OCI-LY7 (cell line): Measurements from ENCODE around the gene KCNMA1. TPM values are rescaled to one million over a fixed set of nuclear protein-coding genes. Genes with fewer than 3 reads are reported as not detected.

Experiments used
- BruUV-seq: library from RNA; stranded (reverse); fragments of 400-500 nt; replicated peaks from 2 replicates; lab custom pipeline; 2021; lab: Mats Ljungman, UMichigan
- CTCF ChIA-PET: fragments of 300-600 bp; sonication (Branson Sonifier 250); formaldehyde crosslinking; loops from one replicate; lab custom pipeline; 2022; ENCODE audit warnings: antibody characterized with exemption; ENCODE audit not compliant: unreplicated experiment; lab: Charles Lee
- POLR2A ChIA-PET: fragments of 300-600 bp; sonication (Branson Sonifier 250); formaldehyde crosslinking; loops from one replicate; lab custom pipeline; 2022; ENCODE audit warnings: antibody characterized with exemption; lab: Charles Lee
- DNase-seq: peaks from one replicate; pipeline ENCODE4 v3.0.0-alpha.2; 2015; ENCODE audit warnings: low spot score
- H2AFZ ChIP-seq: fragments of 200-600 bp; sonication (generic), shearing (Covaris generic); 2 replicates; pipeline ENCODE4 v1.6.1; 2014; ENCODE audit warnings: mild to moderate bottlenecking, antibody characterized with exemption, low read length, moderate library complexity
- H3K27ac ChIP-seq: fragments of 200-600 bp; sonication (generic); 2 replicates; pipeline ENCODE4 v1.5.1; 2014; ENCODE audit warnings: mixed run types, low read depth, mild to moderate bottlenecking, moderate library complexity, low read length, inconsistent platforms; ENCODE audit not compliant: poor library complexity, severe bottlenecking
- H3K36me3 ChIP-seq: fragments of 200-600 bp; sonication (generic); 2 replicates; pipeline ENCODE4 v1.6.1; 2014; ENCODE audit warnings: mild to moderate bottlenecking, antibody characterized with exemption, low read length, moderate library complexity, mixed read lengths; ENCODE audit not compliant: insufficient read depth
- H3K4me1 ChIP-seq: fragments of 200-600 bp; sonication (generic); 2 replicates; pipeline ENCODE4 v1.5.1; 2014; ENCODE audit warnings: mild to moderate bottlenecking, low read length; ENCODE audit not compliant: insufficient read depth, poor library complexity, severe bottlenecking
- H3K4me2 ChIP-seq: fragments of 200-600 bp; sonication (generic); 2 replicates; pipeline ENCODE4 v1.6.1; 2014; ENCODE audit warnings: mild to moderate bottlenecking, low read length
- H3K4me3 ChIP-seq: fragments of 200-600 bp; sonication (generic); 2 replicates; pipeline ENCODE4 v1.5.1; 2014; ENCODE audit warnings: mild to moderate bottlenecking, low read depth, low read length; ENCODE audit not compliant: poor library complexity, severe bottlenecking
- H3K79me2 ChIP-seq: fragments of 200-600 bp; sonication (generic); 2 replicates; pipeline ENCODE4 v1.6.1; 2016; ENCODE audit warnings: low read depth, mild to moderate bottlenecking, low read length, moderate library complexity, mixed read lengths; ENCODE audit not compliant: insufficient read depth
- H3K9me2 ChIP-seq: fragments of 200-600 bp; sonication (generic); 2 replicates; pipeline ENCODE4 v1.6.1; 2016; ENCODE audit warnings: mild to moderate bottlenecking, low read length, mixed read lengths; ENCODE audit not compliant: insufficient read depth
- H3K9me3 ChIP-seq: fragments of 200-600 bp; sonication (generic); 2 replicates; pipeline ENCODE4 v1.6.1; 2014; ENCODE audit warnings: mild to moderate bottlenecking, mixed run types, low read length, mixed read lengths
- H4K20me1 ChIP-seq: fragments of 200-600 bp; sonication (generic); 2 replicates; pipeline ENCODE4 v1.6.1; 2014; ENCODE audit warnings: mild to moderate bottlenecking, antibody characterized with exemption, low read length, moderate library complexity, mixed read lengths; ENCODE audit not compliant: insufficient read depth
- CTCF ChIP-seq: fragments of 200-600 bp; sonication (generic); conservative IDR thresholded peaks from 2 replicates; pipeline ENCODE4 v1.5.1; 2014; ENCODE audit warnings: mild to moderate bottlenecking, antibody characterized with exemption, low read length, moderate library complexity, mixed read lengths
- EZH2phosphoT487 ChIP-seq: fragments of 200-600 bp; sonication (generic); IDR thresholded peaks from 2 replicates; pipeline ENCODE4 v1.6.1; 2018; ENCODE audit warnings: low read depth, borderline replicate concordance, mild to moderate bottlenecking, mixed run types, antibody characterized with exemption, low read length, moderate library complexity, mixed read lengths
- intact Hi-C: fragments of 100-400 bp; cut with micrococcal nuclease; formaldehyde crosslinking; loops from one replicate; pipeline ENCODE4 v1.10.0; 2022; ENCODE audit not compliant: unreplicated experiment
- total RNA-seq, 2 experiments: library from RNA; depleted of rRNA in 1 of 2; stranded (reverse); fragments of >200 nt in 1 of 2; shearing (Covaris generic) in 1 of 2; gene quantifications; 2 replicates each; pipeline ENCODE4 v1.2.3, GENCODE V29; 2014 to 2022

The KCNMA1 gene
- total RNA-seq, 2 experiments from 2014 or later, result not detected

GRCh38 chr10:77478962-77479359 lies 158.6 kb downstream of the KCNMA1 start:
- no peaks in the 10 kb centered on the region for H3K79me2 ChIP-seq
- BruUV-seq, result no TSS peak
- no peaks in the 10 kb centered on the region for H3K9me2 ChIP-seq
- H3K4me2 ChIP-seq, result no peak overlapping the region
- intact Hi-C loops, result no loop called here
- CTCF ChIA-PET, result no interaction called here
- no peaks in the 10 kb centered on the region for H3K9me3 ChIP-seq
- POLR2A ChIA-PET, result no interaction called here
- H3K4me3 ChIP-seq, result no peak overlapping the region
- TF ChIP-seq EZH2phosphoT487 (no peak), CTCF (no peak)
- DNase-seq, result no peak
- H3K36me3 ChIP-seq, result no peaks in the 10 kb centered on the region
- no peaks in the 10 kb centered on the region for H4K20me1 ChIP-seq
- H3K27ac ChIP-seq, result no peak overlapping the region
- H3K4me1 ChIP-seq, result no peaks in the 10 kb centered on the region
- H2AFZ ChIP-seq, result no peak overlapping the region

DNA sequence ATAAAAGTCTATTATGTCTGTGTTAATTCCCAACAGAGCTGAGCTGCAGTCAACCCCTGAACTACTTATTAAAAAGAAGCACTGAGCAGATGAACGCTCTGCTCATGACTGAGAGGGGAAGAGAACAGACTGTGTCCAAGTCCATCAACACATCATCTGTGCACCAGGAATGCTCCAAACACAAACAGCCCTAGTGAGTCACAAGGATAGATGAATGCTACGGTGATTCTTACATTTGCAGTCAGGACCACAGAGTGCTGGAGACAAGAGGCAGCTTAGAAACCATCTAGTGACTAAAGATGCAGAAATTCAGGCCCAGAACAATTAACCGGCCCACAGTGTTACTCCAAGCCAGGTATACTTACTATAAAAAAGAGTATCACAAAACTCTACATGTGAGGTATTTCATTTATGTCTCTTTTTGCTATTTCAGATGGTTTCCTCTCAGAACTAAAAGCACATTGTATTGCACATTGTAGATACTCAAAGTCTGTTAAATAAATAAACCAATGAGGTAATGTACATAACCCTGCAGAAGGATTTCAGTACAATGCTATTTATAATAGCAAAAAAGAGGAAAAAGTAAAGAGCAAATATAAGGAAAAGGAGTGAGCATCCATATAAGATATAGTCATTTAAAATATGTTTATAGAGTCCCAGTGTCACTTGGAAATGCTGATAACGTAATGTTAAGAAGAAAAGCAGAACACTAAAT lies 159.2 kb downstream of the KCNMA1 start:
- Histone ChIP-seq H3K4me2 (no peak overlapping the region), H3K9me2 (no peaks in the 10 kb centered on the region), H3K79me2 (no peaks in the 10 kb centered on the region), H3K36me3 (no peaks in the 10 kb centered on the region), H3K27ac (no peak overlapping the region), H2AFZ (no peak overlapping the region), H3K9me3 (no peaks in the 10 kb centered on the region), H3K4me3 (no peak overlapping the region), H4K20me1 (no peaks in the 10 kb centered on the region), H3K4me1 (no peaks in the 10 kb centered on the region)
- intact Hi-C loops, result no loop called here
- POLR2A ChIA-PET, result no interaction called here
- TF ChIP-seq EZH2phosphoT487 (no peak), CTCF (no peak)
- CTCF ChIA-PET, result no interaction called here
- DNase-seq, result no peak
- no TSS peak for BruUV-seq

DNA sequence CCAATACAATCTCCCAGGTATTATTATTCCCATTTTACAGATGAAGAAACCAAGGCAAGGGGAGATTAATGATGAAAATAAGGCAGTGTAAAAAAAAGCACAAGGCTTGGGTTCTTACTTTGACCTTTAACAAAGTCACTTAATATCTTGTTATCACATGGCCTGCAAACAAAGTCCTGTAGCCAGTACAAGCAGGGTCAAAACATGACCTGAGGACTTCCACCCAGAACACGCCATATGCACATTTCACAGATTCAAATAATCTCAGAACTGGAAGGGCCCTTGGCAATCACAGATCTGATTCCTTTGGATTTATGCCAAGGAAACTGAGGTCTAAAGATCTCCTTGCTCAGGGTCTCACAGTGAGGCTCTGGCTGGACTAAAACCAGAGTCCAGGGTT lies 162.1 kb downstream of the KCNMA1 start:
- TF ChIP-seq EZH2phosphoT487 (no peak), CTCF (no peak)
- Histone ChIP-seq H3K4me1 (no peaks in the 10 kb centered on the region), H3K79me2 (no peaks in the 10 kb centered on the region), H4K20me1 (no peaks in the 10 kb centered on the region), H3K27ac (no peak overlapping the region), H3K36me3 (no peaks in the 10 kb centered on the region), H3K9me3 (no peaks in the 10 kb centered on the region; the same call in 1 of the 2 replicates), H3K4me2 (no peak overlapping the region), H3K4me3 (no peak overlapping the region), H3K9me2 (no peaks in the 10 kb centered on the region), H2AFZ (no peak overlapping the region)
- intact Hi-C loops, result no loop called here
- ChIA-PET CTCF (no interaction called here), POLR2A (no interaction called here)
- no TSS peak for BruUV-seq
- no peak for DNase-seq
